Lung (tissue), 12 donors: ENCODE measurements around the gene CCT5. TPM values are rescaled to one million over a fixed set of nuclear protein-coding genes. Genes with fewer than 3 reads are reported as not detected.
A peak's percentile ranks its signal among the peaks of the same experiment; 100 is the strongest.

Experiments
- ATAC-seq: fragments of 200-7000 bp; cut with Tn5 transposase; one replicate; pipeline ENCODE4 v1.9.1; 2020; ENCODE audit warnings: moderate number of reproducible peaks; ENCODE audit not compliant: insufficient read depth, low FRiP score
- DNase-seq, 3 donors: peaks; one replicate each; pipeline ENCODE4 v3.0.0-alpha.2; 2013 to 2017
- H3K27ac ChIP-seq, 2 donors: one replicate each; pipeline ENCODE4 v1.5.1; 2013; ENCODE audit warnings: mild to moderate bottlenecking in 2 of 2, moderate library complexity in 2 of 2, control low read depth in 1 of 2, inconsistent platforms in 1 of 2, low read depth in 1 of 2, low read length in 1 of 2
- H3K27me3 ChIP-seq, 3 donors: one replicate each; pipeline ENCODE4 v1.5.1; 2013; ENCODE audit warnings: low read length in 2 of 3; ENCODE audit not compliant: control insufficient read depth in 3 of 3, insufficient read depth in 3 of 3
- H3K36me3 ChIP-seq, 4 donors: one replicate each; pipeline ENCODE4 v1.5.1; 2013; ENCODE audit warnings: low read length in 4 of 4, mild to moderate bottlenecking in 1 of 4, moderate library complexity in 1 of 4; ENCODE audit not compliant: control insufficient read depth in 4 of 4, insufficient read depth in 4 of 4
- H3K4me1 ChIP-seq, 5 donors: one replicate each; pipeline ENCODE4 v1.5.1; 2013; ENCODE audit warnings: low read length in 5 of 5, mild to moderate bottlenecking in 2 of 5, moderate library complexity in 1 of 5; ENCODE audit not compliant: control insufficient read depth in 5 of 5, insufficient read depth in 5 of 5
- H3K4me3 ChIP-seq: one replicate; pipeline ENCODE4 v1.5.1; 2013; ENCODE audit warnings: mild to moderate bottlenecking, control low read depth, moderate library complexity
- H3K9ac ChIP-seq, 2 donors: one replicate each; pipeline ENCODE4 v1.5.1; 2013; ENCODE audit warnings: low read length in 2 of 2, control low read depth in 1 of 2; ENCODE audit not compliant: insufficient read depth in 1 of 2
- H3K9me3 ChIP-seq, 4 donors: one replicate each; pipeline ENCODE4 v1.5.1; 2013; ENCODE audit warnings: low read length in 3 of 4, mild to moderate bottlenecking in 1 of 4, moderate library complexity in 1 of 4; ENCODE audit not compliant: control insufficient read depth in 4 of 4, insufficient read depth in 3 of 4
- WGBS, 2 donors: extraction: QIAGEN DNeasy Blood & Tissue Kit; methylation state at CpG; one replicate each; pipeline ENCODE4 v1.1.7; 2013; 5-methylcytosine and 5-hydroxymethylcytosine counted together
- polyA plus RNA-seq, 2 donors: library from polyadenylated mRNA; stranded (reverse); fragments of 200-250 nt; gene quantifications; one replicate each; pipeline ENCODE4 v1.2.1, GENCODE V29; 2013
- total RNA-seq, 2 donors: library from RNA; depleted of rRNA in 1 of 2; stranded (reverse); fragments of >200 nt in 1 of 2; gene quantifications; one replicate each; pipeline ENCODE4 v1.2.1, GENCODE V29; 2014 to 2021
- TF ChIP-seq, protein P1 (sequence below): IDR thresholded peaks from 2 replicates; pipeline ENCODE4 v1.5.1; 2012; ENCODE audit warnings: mild to moderate bottlenecking; ENCODE audit errors: control extremely low read depth, extremely low read depth
- donor health status: control.
- donor health status: control.
- donor health status: Bipolar disorder and iron deficiency.
- donor health status: healthy.
- donor health status: DM: yes; HTN: yes; CAD: no.

CCT5 gene
- total and polyA plus RNA-seq, 4 donors = 127 to 257 (median 155) TPM

DNA sequence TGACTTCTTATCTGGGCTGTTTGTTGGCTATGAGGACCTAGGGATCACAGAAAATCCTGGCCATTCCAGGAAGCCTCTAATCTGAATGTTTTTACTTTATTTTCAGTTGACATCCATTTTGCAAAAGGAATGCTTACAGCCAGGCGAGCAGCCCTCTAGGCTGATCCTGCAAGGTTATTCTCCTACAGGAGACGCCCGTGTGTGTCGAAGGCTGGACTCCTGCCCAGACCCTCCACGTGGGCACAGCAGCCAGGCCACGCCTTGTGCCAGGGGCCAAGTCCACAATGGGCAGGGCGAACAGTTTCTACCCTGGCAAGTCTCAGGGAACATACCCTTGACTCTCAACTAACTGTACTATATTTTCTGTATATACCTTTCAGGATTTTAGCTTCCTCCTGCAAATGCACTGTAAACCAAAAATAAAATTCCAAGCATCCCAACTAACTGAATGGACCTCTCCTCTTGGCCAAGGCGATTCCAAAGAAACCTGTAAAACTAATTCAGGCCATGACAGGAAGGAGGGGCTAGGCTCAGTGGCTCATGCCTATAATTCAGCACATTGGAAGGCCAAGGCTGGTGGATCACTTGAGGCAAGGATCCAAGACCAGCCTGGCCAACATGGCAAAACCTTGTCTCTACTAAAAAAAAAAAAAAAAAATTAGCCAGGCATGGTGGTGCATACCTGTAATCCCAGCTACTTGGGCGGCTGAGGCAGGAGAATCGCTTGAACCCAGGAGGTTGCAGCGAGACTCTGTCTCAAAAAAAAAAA lies 51.9 kb downstream of the CCT5 start:
- Histone ChIP-seq H3K9me3 (no peaks in the 10 kb centered on the region), H3K4me1 (peaks cover 0 to 11% (median 5%) of the 10 kb centered on the region in 5 donors), H3K27ac (peak overlapping the region in 1 of 2 donors; percentile 67), H3K4me3 (no peak overlapping the region), H3K36me3 (peaks cover 0 to 2% (median 0%) of the 10 kb centered on the region in 4 donors), H3K9ac (no peak overlapping the region), H3K27me3 (peaks cover 0 to 2% (median 0%) of the 10 kb centered on the region in 3 donors)
- TF ChIP-seq, protein P1, sequence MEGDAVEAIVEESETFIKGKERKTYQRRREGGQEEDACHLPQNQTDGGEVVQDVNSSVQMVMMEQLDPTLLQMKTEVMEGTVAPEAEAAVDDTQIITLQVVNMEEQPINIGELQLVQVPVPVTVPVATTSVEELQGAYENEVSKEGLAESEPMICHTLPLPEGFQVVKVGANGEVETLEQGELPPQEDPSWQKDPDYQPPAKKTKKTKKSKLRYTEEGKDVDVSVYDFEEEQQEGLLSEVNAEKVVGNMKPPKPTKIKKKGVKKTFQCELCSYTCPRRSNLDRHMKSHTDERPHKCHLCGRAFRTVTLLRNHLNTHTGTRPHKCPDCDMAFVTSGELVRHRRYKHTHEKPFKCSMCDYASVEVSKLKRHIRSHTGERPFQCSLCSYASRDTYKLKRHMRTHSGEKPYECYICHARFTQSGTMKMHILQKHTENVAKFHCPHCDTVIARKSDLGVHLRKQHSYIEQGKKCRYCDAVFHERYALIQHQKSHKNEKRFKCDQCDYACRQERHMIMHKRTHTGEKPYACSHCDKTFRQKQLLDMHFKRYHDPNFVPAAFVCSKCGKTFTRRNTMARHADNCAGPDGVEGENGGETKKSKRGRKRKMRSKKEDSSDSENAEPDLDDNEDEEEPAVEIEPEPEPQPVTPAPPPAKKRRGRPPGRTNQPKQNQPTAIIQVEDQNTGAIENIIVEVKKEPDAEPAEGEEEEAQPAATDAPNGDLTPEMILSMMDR = no peak
- no peak for DNase-seq
- peak; percentile 68 for ATAC-seq
- 74 to 85% methylated on average over 11 of the region's 11 CpGs for WGBS, 2 donors

DNA sequence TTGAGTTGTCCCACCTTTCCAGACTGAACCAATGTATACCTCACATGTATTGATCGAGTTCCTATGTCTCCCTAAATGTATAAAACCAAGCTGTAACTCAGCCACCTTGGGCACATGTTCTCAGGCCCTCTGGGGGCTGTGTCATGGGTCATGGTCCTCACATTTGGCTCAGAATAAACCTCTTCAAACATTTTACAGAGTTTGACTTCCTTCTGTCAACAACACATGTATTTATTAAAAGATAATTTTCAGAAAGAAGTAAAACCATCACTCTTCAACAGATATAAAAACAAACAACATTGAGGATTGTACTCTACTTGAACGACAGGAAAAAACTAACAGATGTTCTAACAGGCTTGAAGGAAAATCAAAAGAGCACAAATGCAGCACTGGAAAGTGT lies 53.1 kb downstream of the CCT5 start:
- no peaks in the 10 kb centered on the region for H3K27me3 ChIP-seq
- peaks cover 0 to 2% (median 0%) of the 10 kb centered on the region in 4 donors for H3K36me3 ChIP-seq
- H3K9me3 ChIP-seq = no peaks in the 10 kb centered on the region
- H3K4me1 ChIP-seq = peaks cover 0 to 14% (median 5%) of the 10 kb centered on the region in 5 donors
- no peak for DNase-seq
- H3K4me3 ChIP-seq = no peak overlapping the region
- no peak overlapping the region for H3K9ac ChIP-seq
- no peak for ATAC-seq
- TF ChIP-seq, protein P1 = no peak
- WGBS, 2 donors = 72 to 81% methylated on average over 2 of the region's 2 CpGs
- H3K27ac ChIP-seq = peak overlapping the region in 1 of 2 donors; percentile 82

DNA sequence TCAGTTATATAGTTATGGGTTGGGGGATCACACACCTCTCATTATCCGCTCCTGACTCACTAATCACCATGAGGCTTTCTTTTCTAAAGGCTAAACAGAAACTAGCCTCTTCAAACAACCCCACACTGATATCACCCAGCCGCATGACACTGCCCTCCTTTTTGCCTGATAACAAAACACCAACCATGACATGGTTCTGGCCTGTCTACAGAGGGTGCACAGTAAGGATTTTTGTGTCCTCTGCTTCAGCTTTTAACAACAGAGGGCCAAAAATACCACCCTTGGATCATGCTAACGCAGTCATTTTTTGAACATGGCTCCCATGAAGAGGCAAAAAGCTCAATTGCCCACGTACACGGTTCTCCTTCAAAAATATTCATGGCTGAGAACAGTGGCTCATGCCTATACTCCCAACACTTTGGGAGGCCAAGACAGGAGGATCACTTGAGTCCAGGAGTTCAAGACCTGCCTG lies 53.7 kb downstream of the CCT5 start:
- H3K27ac ChIP-seq = peak overlapping the region in 1 of 2 donors; percentile 82
- no peak overlapping the region for H3K4me3 ChIP-seq
- ATAC-seq (no peak), DNase-seq (no peak)
- 75 to 84% methylated on average over 5 of the region's 5 CpGs for WGBS, 2 donors
- peaks cover 0 to 2% (median 0%) of the 10 kb centered on the region in 4 donors for H3K36me3 ChIP-seq
- TF ChIP-seq, protein P1 = no peak
- H3K4me1 ChIP-seq = peaks cover 0 to 14% (median 5%) of the 10 kb centered on the region in 5 donors
- no peak overlapping the region for H3K9ac ChIP-seq
- no peaks in the 10 kb centered on the region for H3K9me3 ChIP-seq
- no peaks in the 10 kb centered on the region for H3K27me3 ChIP-seq
